Right lobe of liver (tissue), 4 donors: ENCODE data around the gene SHISA8.

Source experiments
- POLR2A ChIP-seq: fragments of 450-650 bp; IDR thresholded peaks from one replicate; pipeline ENCODE4 v1.6.1; 2017; ENCODE audit warnings: antibody characterized with exemption, mild to moderate bottlenecking
- TF ChIP-seq, protein P1 (sequence below), 4 donors: fragments of 200-600 bp in 3 of 4; fragments of 450-650 bp in 1 of 4; IDR thresholded peaks; one replicate each; pipeline versions ENCODE4 v1.5.1 to v1.8.0; 2016 to 2022; ENCODE audit warnings: antibody characterized with exemption in 4 of 4, mild to moderate bottlenecking in 2 of 4
- donor health status: DM: no; HTN: no; CAD: no.
- donor health status: DM: no; HTN: no; CAD: no.
- donor health status: DM: no; HTN: yes; CAD: no.

DNA sequence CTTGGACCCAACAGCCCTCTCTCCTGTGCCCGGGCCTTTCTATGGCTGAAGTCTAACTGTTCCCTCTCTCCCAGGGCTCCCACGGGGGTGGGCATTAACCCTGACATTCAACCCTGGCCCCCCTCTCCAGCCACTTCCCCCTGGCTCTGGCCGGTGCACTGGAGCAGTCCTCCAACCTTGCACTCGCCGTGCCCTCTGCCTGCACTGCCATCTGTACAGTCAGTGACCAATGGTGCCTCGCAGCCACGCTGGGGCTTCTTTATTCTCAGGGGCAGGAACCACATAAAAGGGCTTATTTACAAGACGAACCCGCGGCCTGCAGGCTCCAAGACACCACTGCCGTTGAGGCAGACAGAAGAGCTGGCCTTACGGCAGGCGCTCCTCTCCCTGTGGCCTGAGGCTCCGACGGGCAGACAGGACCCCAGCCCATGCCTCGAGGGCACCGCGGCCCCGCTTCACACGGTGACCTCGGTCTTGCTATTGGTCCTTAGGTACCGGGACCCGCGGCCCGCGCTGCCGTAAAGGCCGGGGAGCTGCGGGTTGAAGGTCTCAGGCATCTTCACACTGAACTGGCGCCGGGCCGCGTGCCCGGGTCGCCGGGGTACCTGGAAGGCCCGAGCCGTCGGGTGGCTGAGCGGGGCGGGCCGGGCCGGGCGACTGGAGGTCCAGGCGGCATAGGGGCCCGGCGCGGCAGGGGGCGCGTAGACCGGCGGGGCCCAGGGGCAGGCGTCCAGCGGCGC, 5.4 kb downstream of the SHISA8 start:
- no peak for TF ChIP-seq POLR2A
- TF ChIP-seq, protein P1, sequence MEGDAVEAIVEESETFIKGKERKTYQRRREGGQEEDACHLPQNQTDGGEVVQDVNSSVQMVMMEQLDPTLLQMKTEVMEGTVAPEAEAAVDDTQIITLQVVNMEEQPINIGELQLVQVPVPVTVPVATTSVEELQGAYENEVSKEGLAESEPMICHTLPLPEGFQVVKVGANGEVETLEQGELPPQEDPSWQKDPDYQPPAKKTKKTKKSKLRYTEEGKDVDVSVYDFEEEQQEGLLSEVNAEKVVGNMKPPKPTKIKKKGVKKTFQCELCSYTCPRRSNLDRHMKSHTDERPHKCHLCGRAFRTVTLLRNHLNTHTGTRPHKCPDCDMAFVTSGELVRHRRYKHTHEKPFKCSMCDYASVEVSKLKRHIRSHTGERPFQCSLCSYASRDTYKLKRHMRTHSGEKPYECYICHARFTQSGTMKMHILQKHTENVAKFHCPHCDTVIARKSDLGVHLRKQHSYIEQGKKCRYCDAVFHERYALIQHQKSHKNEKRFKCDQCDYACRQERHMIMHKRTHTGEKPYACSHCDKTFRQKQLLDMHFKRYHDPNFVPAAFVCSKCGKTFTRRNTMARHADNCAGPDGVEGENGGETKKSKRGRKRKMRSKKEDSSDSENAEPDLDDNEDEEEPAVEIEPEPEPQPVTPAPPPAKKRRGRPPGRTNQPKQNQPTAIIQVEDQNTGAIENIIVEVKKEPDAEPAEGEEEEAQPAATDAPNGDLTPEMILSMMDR (IDR thresholded peaks at IDR 0.05), result no peak
